GM18526 (cell line): ENCODE measurements around the gene TSC2.

Experiments
- POLR2A ChIP-seq: IDR thresholded peaks from 3 replicates; pipeline ENCODE4 v1.6.1; 2011; ENCODE audit not compliant: insufficient read length; ENCODE audit errors: extremely low read depth

Gene TSC2

GRCh38 chr16:2024032-2024420 lies 23.8 kb upstream of the TSC2 start:
- no peak for TF ChIP-seq POLR2A

GRCh38 chr16:2025251-2025650 lies 22.5 kb upstream of the TSC2 start:
- TF ChIP-seq POLR2A: no peak

- no peak for TF ChIP-seq POLR2A
These were observed 21.8 kb upstream of the TSC2 start for GRCh38 chr16:2025878-2026460.

GRCh38 chr16:2026461-2027023 lies 21.2 kb upstream of the TSC2 start, which contains the start of gene NHERF2:
Gene NHERF2, plus strand, starts transcription at chr16:2026902. Its CDS starts 104 bp downstream, at chr16:2027006.
- TF ChIP-seq POLR2A: no peak

GRCh38 chr16:2027024-2028010 lies 20.5 kb upstream of the TSC2 start:
- no peak for TF ChIP-seq POLR2A

GRCh38 chr16:2028146-2028545 lies 19.6 kb upstream of the TSC2 start:
- TF ChIP-seq POLR2A: no peak

- TF ChIP-seq POLR2A: no peak
These were observed 19.1 kb upstream of the TSC2 start for GRCh38 chr16:2028620-2029220.

GRCh38 chr16:2029350-2029749 lies 18.4 kb upstream of the TSC2 start:
- no peak for TF ChIP-seq POLR2A

GRCh38 chr16:2030036-2030435 lies 17.7 kb upstream of the TSC2 start:
- no peak for TF ChIP-seq POLR2A

GRCh38 chr16:2031081-2031577 lies 16.7 kb upstream of the TSC2 start:
- no peak for TF ChIP-seq POLR2A

- no peak for TF ChIP-seq POLR2A
These were observed 15.3 kb upstream of the TSC2 start for GRCh38 chr16:2032285-2033056.

GRCh38 chr16:2033057-2033908 lies 14.5 kb upstream of the TSC2 start:
- TF ChIP-seq POLR2A: no peak

GRCh38 chr16:2034696-2035430 lies 12.9 kb upstream of the TSC2 start:
- TF ChIP-seq POLR2A: no peak
